ENCODE measurements around the gene PCDHGA1.

- TF ChIP-seq CTCF (IDR thresholded peaks at IDR 0.05 in 8 of 11, conservative IDR thresholded peaks at IDR 0.05 in 3 of 11) (peak in 5 of 11 experiments; percentile 22 to 38 (median 27)), POLR2AphosphoS5 (IDR thresholded peaks at IDR 0.05) (no peak)
Measured at GRCh38 chr5:141359790-141360426, 29.6 kb downstream of the PCDHGA1 start, which contains the start of gene PCDHGB2.

All from spleen (tissue), 7 donors.